ENCODE results near the gene USP35.

The USP35 gene

GRCh38 chr11:78188286-78189173, at the start of gene USP35, which contains the start of gene KCTD21:
USP35 (plus strand) TSS chr11:78188919; CDS start chr11:78196246, 7,327 bp downstream.
KCTD21 (minus strand) TSS chr11:78188626; CDS start chr11:78174554, 14,072 bp downstream.
- DNase-seq (ENCODE audit: low read depth): peak; percentile 99

- DNase-seq (ENCODE audit: low read depth): peak; percentile 97
Observed at GRCh38 chr11:78139422-78140391, 49.0 kb upstream of the USP35 start, which contains the start of gene ALG8. ALG8 (minus strand) TSS chr11:78139626; CDS start chr11:78139588, 38 bp downstream.

GRCh38 chr11:78140392-78141077, 48.2 kb upstream of the USP35 start:
- peak; percentile 5 for DNase-seq (ENCODE audit: low read depth)

- no peak for DNase-seq (ENCODE audit: low read depth)
Observed at GRCh38 chr11:78145511-78146025, 43.2 kb upstream of the USP35 start.

- DNase-seq (ENCODE audit: low read depth): no peak
Observed at GRCh38 chr11:78147807-78148206, 40.9 kb upstream of the USP35 start.

GRCh38 chr11:78149646-78150045, 39.1 kb upstream of the USP35 start:
- peak; percentile 82 for DNase-seq (ENCODE audit: low read depth)

- no peak for DNase-seq (ENCODE audit: low read depth)
Observed at GRCh38 chr11:78150346-78150745, 38.4 kb upstream of the USP35 start.

- no peak for DNase-seq (ENCODE audit: low read depth)
Observed at GRCh38 chr11:78150754-78151153, 38.0 kb upstream of the USP35 start.

- DNase-seq (ENCODE audit: low read depth): no peak
Observed at GRCh38 chr11:78151804-78152203, 36.9 kb upstream of the USP35 start.

- no peak for DNase-seq (ENCODE audit: low read depth)
Observed at GRCh38 chr11:78156127-78156844, 32.4 kb upstream of the USP35 start.

GRCh38 chr11:78158987-78159652, 29.6 kb upstream of the USP35 start:
- DNase-seq (ENCODE audit: low read depth): no peak

- DNase-seq (ENCODE audit: low read depth): no peak
Observed at GRCh38 chr11:78160557-78160956, 28.2 kb upstream of the USP35 start.

- no peak for DNase-seq (ENCODE audit: low read depth)
Observed at GRCh38 chr11:78161346-78161745, 27.4 kb upstream of the USP35 start.

GRCh38 chr11:78161962-78162371, 26.8 kb upstream of the USP35 start:
- DNase-seq (ENCODE audit: low read depth): peak; percentile 38

- no peak for DNase-seq (ENCODE audit: low read depth)
Observed at GRCh38 chr11:78163828-78164227, 24.9 kb upstream of the USP35 start.

GRCh38 chr11:78164471-78164870, 24.2 kb upstream of the USP35 start:
- DNase-seq (ENCODE audit: low read depth): no peak

GRCh38 chr11:78166855-78167469, 21.8 kb upstream of the USP35 start:
- no peak for DNase-seq (ENCODE audit: low read depth)

GRCh38 chr11:78168539-78169477, 19.9 kb upstream of the USP35 start:
- peak; percentile 81 for DNase-seq (ENCODE audit: low read depth)

GRCh38 chr11:78170413-78170812, 18.3 kb upstream of the USP35 start:
- no peak for DNase-seq (ENCODE audit: low read depth)

Data from iris pigment epithelial cell (primary cell).